Measurements from ENCODE around the gene RAMAC. TPM values are rescaled to one million over a fixed set of nuclear protein-coding genes. Genes with fewer than 3 reads are reported as not detected.

RAMAC gene
- total and polyA plus RNA-seq, 2 of the 4 experiments (the other 2 are of a cell fraction): 23.6 to 29.6 TPM

DNA sequence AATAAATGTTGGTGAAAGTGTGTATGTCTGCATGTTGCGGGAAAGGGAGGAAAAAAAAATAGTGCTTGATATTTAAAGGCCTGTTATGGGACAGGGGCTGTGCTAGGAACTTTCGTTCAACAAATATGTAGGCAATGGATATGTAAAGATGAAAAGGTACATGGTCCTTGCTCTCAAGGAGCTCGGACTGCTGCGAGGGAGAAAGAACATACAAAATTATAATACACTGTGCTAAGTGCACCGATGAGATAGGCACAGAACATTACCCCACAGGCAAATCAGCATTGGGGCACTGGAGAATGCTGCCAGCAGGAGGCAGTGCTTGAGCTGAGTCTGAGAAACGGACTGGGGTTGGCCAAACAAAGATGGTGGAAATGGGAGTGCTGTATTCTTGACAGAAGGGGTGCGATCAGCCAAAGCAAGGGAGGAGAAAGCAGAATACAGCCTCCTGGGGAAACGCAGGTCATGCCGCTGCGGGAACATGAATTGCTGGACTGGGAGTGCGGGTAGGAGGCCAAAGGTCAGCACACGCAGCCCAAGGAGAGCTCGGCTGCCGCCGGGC, 24.8 kb downstream of the RAMAC start:
- H2BK120ac ChIP-seq (ENCODE audit: low read depth, low read length): no peak overlapping the region
- peaks cover 12 to 44% of the 10 kb centered on the region in 2 experiments; a peak in 3 of 4 replicates for H3K79me1 ChIP-seq (ENCODE audit: low read depth in 1 of 2, low read length in 2 of 2)
- peak; percentile 78 for ATAC-seq (ENCODE audit: low read depth)
- peak overlapping the region; percentile 75 for H3K9ac ChIP-seq (ENCODE audit: low read depth, low read length)
- peak overlapping the region; percentile 96 for H2AFZ ChIP-seq (replicated peaks; ENCODE audit: low read length, poor library complexity)
- no peak overlapping the region for H3K18ac ChIP-seq (ENCODE audit: low read depth, low read length)
- no peak overlapping the region for H2BK20ac ChIP-seq (ENCODE audit: low read depth, low read length)
- dilution Hi-C loops (cut with HindIII; ENCODE audit: low sequenced_read_pairs, unreplicated experiment): no loop called here
- peaks cover 10% of the 10 kb centered on the region for H3K4me1 ChIP-seq (ENCODE audit: control insufficient read depth, insufficient read depth, low read length)
- H4K8ac ChIP-seq (ENCODE audit: low read depth in 2 of 2, low read length in 2 of 2): peak overlapping the region; percentile 68 to 97; a peak in 3 of 4 replicates
- 2% methylated on average over 7 of the region's 15 CpGs; no CpG with 5 or more reads in 1 of the 2 experiments for WGBS, 2 experiments (ENCODE audit: extremely low coverage in 2 of 2, insufficient read length in 1 of 2)
- in situ Hi-C loops (cut with MboI; ENCODE audit: low sequenced_read_pairs): no loop called here
- intact Hi-C loops (cut with micrococcal nuclease): loop anchor here (1.0 to 10.0 kb wide), 5 partner anchors 102 to 547 kb away; partner anchors contain the start of gene BNC1
- no peaks in the 10 kb centered on the region for H3K27me3 ChIP-seq (ENCODE audit: control insufficient read depth, insufficient read depth, low read length)
- peaks cover 9% of the 10 kb centered on the region; the same call in 1 of the 2 replicates for H3K9me1 ChIP-seq (ENCODE audit: insufficient read depth, low read length)
- peak overlapping the region; percentile 59 for H4K91ac ChIP-seq (ENCODE audit: insufficient read depth, low read depth, low read length)
- H4K5ac ChIP-seq (ENCODE audit: low read depth, low read length): peak overlapping the region; percentile 28
- POLR2A ChIA-PET (ENCODE audit: unreplicated experiment): interaction anchor here (0.5 kb wide), 1 partner anchor 56 kb away, joined by 4 read pairs; no protein-coding TSS in a partner anchor
- H2AK5ac ChIP-seq (ENCODE audit: low read depth, low read length): peak overlapping the region; percentile 49; the same call in 1 of the 2 replicates
- H3K4me2 ChIP-seq (ENCODE audit: low read depth, low read length): peak overlapping the region; percentile 86
- peak overlapping the region; percentile 45; the same call in 1 of the 2 replicates for H3K14ac ChIP-seq (replicated peaks; ENCODE audit: low read depth, low read length)
- peak; percentile 78 for DNase-seq
- H3K23ac ChIP-seq (ENCODE audit: low read depth, low read length): no peak overlapping the region
- no peak overlapping the region for H2BK5ac ChIP-seq (ENCODE audit: low read depth, low read length, poor library complexity, severe bottlenecking)
- H3K27ac ChIP-seq (ENCODE audit: insufficient read depth, low read length): peak overlapping the region; percentile 74
- peak overlapping the region; percentile 82 for H2AK9ac ChIP-seq (replicated peaks; ENCODE audit: low read depth, low read length, poor library complexity)
- peaks cover 8% of the 10 kb centered on the region for H3K36me3 ChIP-seq (ENCODE audit: control insufficient read depth, insufficient read depth, low read length)
- no peaks in the 10 kb centered on the region for H4K20me1 ChIP-seq (ENCODE audit: insufficient read depth, low read length)
- CTCF ChIA-PET: interaction anchor here (0.5 to 1.5 kb wide), 14 partner anchors 9 to 517 kb away, joined by 3 to 6 read pairs (median 3); no protein-coding TSS in a partner anchor
- BruUV-seq (replicated peaks): no TSS peak
- H3K56ac ChIP-seq (ENCODE audit: extremely low read depth, insufficient read depth, low read length): 0 out of 2 replicates have a peak overlapping the region, but pooled peaks have one; percentile 37
- no peaks in the 10 kb centered on the region for H3K9me3 ChIP-seq (ENCODE audit: control insufficient read depth, insufficient read depth, low read length)
- H2BK15ac ChIP-seq (ENCODE audit: low read depth, low read length): no peak overlapping the region
- peak overlapping the region; percentile 90 for H3K4me3 ChIP-seq (ENCODE audit: insufficient read depth, low read depth, low read length)
- peak overlapping the region; percentile 48 for H3K4ac ChIP-seq (ENCODE audit: low read depth, low read length)
- TF ChIP-seq MAZ (IDR thresholded peaks at IDR 0.05; ENCODE audit: borderline replicate concordance, low read depth, low read length) (no peak), RCOR1 (IDR thresholded peaks at IDR 0.05; ENCODE audit: insufficient replicate concordance, low read length) (no peak), MXI1 (IDR thresholded peaks at IDR 0.05; ENCODE audit: borderline replicate concordance, low read depth, low read length) (no peak), NFE2L2 (IDR thresholded peaks at IDR 0.05; ENCODE audit: low read depth, low read length) (no peak), POLR2A (IDR thresholded peaks at IDR 0.05; ENCODE audit: low read depth, low read length) (no peak), CEBPB (IDR thresholded peaks at IDR 0.05; ENCODE audit: low read depth, low read length) (peak; percentile 19; the same call in 1 of the 2 replicates), BHLHE40 (IDR thresholded peaks at IDR 0.05; ENCODE audit: low read depth, low read length) (peak; percentile 4; the same call in 1 of the 2 replicates), MAFK (IDR thresholded peaks at IDR 0.05; ENCODE audit: low read depth, low read length) (no peak), SMC3 (IDR thresholded peaks at IDR 0.05; ENCODE audit: low read depth, low read length) (peak; percentile 69), FOS (IDR thresholded peaks at IDR 0.05; ENCODE audit: low read depth, low read length) (no peak), CHD1 (IDR thresholded peaks at IDR 0.05; ENCODE audit: low read depth, low read length) (0 out of 2 replicates have a peak, but pooled peaks have one; percentile 49)
- TF ChIP-seq, protein P1, sequence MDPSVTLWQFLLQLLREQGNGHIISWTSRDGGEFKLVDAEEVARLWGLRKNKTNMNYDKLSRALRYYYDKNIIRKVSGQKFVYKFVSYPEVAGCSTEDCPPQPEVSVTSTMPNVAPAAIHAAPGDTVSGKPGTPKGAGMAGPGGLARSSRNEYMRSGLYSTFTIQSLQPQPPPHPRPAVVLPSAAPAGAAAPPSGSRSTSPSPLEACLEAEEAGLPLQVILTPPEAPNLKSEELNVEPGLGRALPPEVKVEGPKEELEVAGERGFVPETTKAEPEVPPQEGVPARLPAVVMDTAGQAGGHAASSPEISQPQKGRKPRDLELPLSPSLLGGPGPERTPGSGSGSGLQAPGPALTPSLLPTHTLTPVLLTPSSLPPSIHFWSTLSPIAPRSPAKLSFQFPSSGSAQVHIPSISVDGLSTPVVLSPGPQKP (IDR thresholded peaks at IDR 0.05; ENCODE audit: borderline replicate concordance, low read depth, low read length): no peak
- TF ChIP-seq, protein P2, sequence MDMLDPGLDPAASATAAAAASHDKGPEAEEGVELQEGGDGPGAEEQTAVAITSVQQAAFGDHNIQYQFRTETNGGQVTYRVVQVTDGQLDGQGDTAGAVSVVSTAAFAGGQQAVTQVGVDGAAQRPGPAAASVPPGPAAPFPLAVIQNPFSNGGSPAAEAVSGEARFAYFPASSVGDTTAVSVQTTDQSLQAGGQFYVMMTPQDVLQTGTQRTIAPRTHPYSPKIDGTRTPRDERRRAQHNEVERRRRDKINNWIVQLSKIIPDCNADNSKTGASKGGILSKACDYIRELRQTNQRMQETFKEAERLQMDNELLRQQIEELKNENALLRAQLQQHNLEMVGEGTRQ (IDR thresholded peaks at IDR 0.05; ENCODE audit: low read depth, low read length): no peak
- TF ChIP-seq, protein P3, sequence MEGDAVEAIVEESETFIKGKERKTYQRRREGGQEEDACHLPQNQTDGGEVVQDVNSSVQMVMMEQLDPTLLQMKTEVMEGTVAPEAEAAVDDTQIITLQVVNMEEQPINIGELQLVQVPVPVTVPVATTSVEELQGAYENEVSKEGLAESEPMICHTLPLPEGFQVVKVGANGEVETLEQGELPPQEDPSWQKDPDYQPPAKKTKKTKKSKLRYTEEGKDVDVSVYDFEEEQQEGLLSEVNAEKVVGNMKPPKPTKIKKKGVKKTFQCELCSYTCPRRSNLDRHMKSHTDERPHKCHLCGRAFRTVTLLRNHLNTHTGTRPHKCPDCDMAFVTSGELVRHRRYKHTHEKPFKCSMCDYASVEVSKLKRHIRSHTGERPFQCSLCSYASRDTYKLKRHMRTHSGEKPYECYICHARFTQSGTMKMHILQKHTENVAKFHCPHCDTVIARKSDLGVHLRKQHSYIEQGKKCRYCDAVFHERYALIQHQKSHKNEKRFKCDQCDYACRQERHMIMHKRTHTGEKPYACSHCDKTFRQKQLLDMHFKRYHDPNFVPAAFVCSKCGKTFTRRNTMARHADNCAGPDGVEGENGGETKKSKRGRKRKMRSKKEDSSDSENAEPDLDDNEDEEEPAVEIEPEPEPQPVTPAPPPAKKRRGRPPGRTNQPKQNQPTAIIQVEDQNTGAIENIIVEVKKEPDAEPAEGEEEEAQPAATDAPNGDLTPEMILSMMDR (conservative IDR thresholded peaks at IDR 0.05; ENCODE audit: low read depth, low read length): peak; percentile 84
